Measurements from ENCODE around the gene MSI2. TPM values are rescaled to one million over a fixed set of nuclear protein-coding genes. Genes with fewer than 3 reads are reported as not detected.

MSI2 gene
- polyA plus RNA-seq, 1 donor from 2014 or later, result 3.8 TPM

DNA sequence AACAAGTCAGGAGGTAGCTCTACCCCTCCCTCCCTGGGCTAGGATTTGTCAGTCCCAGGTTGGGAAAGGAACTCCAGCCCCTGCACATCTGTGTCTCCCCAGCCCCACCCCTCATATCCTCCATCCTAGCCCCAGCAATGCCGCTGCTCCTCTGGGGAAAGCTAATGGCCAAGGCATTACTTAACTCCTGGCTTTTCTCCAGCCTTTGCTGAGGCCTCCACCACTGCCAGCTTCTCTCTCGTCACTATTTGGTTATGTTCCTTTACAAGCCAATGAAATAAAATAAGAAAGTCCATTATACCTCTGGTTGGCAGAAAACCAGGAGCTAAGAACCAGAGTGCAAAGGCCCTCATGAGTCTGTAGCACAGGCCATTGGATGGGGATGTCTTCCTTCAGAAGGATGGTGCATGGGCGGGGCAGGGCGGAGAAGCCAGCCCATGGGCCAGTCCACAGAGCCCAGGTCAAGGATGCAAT lies 317.8 kb downstream of the MSI2 start:
- Mint-ChIP-seq H3K9me3 (peaks cover 0 to 1% (median 0%) of the 10 kb centered on the region in 3 donors), H3K4me1 (peaks cover 6 to 21% (median 10%) of the 10 kb centered on the region in 3 donors), H3K27me3 (no peaks in the 10 kb centered on the region), H3K4me3 (no peak overlapping the region), H3K27ac (no peak overlapping the region), H3K36me3 (peaks cover 9% of the 10 kb centered on the region)

DNA sequence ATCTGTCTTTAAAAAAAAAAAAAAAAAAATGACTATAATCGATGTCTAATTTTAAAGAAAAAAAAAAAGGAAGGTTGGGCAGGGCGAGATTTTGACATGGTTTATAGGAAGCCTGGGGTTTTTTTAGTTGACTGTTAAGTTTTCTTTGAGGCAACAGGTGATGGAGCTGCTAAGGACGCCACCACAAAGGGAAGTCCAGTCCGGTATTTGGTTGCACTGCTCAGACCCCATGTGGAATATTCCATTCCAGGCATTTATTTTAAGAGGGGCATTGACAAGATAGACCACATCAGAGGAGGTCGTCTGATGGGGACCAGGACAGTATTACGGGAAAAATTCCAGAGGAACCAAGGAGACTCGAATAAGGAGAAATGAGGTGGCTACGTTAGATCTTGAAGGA lies 320.4 kb downstream of the MSI2 start:
- Mint-ChIP-seq H3K9me3 (peaks cover 0 to 1% (median 0%) of the 10 kb centered on the region in 3 donors), H3K4me1 (peaks cover 8 to 21% (median 10%) of the 10 kb centered on the region in 3 donors), H3K36me3 (peaks cover 3% of the 10 kb centered on the region), H3K27ac (no peak overlapping the region), H3K27me3 (no peaks in the 10 kb centered on the region), H3K4me3 (peak overlapping the region in 1 of 4 donors; percentile 73)

DNA sequence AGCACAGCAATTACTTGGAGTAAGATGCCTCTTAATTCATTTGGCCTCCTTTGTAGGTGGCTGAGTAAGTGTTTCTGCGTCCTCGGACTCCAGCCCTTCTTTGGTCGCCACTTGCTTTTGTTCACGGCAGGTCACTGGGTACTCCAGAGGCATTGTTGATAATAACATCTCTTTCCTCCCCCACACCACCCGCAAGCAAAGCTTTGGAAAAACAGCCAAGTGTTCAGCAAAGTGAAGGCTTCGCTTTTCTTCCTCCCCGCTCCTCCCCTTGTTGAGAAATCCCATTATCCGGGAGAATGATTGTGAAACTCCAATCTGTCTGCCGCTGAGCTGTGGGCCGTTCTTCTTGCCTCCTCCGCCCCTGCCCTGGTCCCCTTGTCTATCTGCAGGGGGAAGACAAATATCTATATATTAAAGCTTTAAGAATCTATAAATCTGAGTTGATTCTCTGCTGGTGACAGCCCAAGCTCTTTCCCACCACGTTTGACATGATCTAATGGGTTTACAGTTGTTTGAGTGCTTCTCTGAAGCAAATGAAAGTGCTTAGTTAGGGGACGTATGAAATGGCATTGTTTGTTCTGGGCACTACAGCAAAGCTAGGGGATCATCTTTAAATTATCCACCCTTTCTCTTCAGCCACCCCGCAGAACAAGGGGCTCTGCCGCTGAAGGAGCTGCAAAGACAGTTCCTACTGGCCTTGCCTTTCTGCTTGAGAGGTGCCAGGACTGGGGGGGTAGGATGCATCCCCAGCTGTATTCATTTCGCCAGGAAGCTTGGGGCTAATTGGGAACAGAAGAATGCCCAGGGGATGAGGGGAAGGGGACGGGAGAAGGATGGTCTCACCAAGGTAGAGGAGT lies 321.7 kb downstream of the MSI2 start:
- peak overlapping the region in 1 of 4 donors; percentile 46 for H3K4me3 Mint-ChIP-seq
- H3K27ac Mint-ChIP-seq, result peak overlapping the region in 2 of 3 donors; percentile 7 to 48
- H3K36me3 Mint-ChIP-seq, result peaks cover 3% of the 10 kb centered on the region
- H3K9me3 Mint-ChIP-seq, result peaks cover 0 to 1% (median 0%) of the 10 kb centered on the region in 3 donors
- H3K27me3 Mint-ChIP-seq, result no peaks in the 10 kb centered on the region
- peaks cover 9 to 21% (median 10%) of the 10 kb centered on the region in 3 donors for H3K4me1 Mint-ChIP-seq

DNA sequence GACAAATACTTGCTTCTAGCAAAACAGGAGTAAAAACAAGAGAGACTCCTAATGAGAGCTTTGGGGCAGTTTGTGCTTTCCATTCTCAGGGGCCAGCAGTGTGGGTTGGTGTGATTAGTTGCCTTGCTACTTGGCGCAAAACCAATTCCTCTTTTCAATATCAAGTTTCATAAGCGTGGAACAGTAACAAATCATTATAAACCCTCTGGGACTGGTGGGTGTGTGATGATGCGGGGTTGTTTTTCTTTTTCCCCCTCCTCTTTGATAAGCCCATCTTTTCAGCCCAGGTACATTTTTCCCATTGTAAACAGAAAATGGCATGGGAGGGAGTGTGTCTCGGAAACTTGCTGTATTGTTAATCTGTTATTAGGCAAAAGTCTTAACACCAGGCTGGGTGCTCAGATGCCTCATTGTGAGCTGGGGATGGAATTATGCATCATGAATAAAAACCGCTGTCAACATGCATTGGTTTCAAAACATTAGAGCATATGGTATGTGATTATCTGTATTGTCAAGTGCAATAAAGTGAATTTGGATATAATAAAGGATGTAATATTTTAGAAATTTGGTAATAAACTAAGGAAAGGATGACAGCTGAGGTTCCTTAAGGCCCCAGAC lies 322.4 kb downstream of the MSI2 start:
- Mint-ChIP-seq H3K9me3 (no peaks in the 10 kb centered on the region), H3K4me1 (peaks cover 9 to 21% (median 10%) of the 10 kb centered on the region in 3 donors), H3K4me3 (peak overlapping the region in 1 of 4 donors; percentile 46), H3K27me3 (no peaks in the 10 kb centered on the region), H3K36me3 (peaks cover under 1% of the 10 kb centered on the region), H3K27ac (peak overlapping the region in 2 of 3 donors; percentile 7 to 48)

DNA sequence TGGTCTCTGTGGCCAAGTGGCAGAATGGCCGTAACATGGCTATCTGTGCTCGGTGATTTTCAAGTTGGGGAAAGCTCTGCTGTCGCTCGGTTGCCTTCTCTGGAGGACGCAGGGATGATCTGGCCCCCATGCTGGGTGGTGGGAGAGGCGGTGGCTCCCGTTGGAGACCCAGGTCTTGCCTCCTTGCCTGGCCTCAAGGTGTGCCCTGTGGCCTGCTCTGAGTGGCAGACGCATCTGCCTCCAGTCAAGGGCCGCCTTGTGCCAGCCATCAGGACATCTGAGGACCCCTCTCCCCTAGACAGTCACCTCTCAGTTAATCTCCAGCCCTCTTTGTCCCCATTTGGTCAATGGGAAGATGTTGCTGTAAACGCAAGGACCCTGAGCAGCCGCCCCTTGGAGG lies 322.9 kb downstream of the MSI2 start:
- Mint-ChIP-seq H3K27me3 (no peaks in the 10 kb centered on the region), H3K36me3 (no peaks in the 10 kb centered on the region), H3K9me3 (no peaks in the 10 kb centered on the region), H3K4me1 (peaks cover 9 to 21% (median 10%) of the 10 kb centered on the region in 3 donors), H3K4me3 (peak overlapping the region in 1 of 4 donors; percentile 68), H3K27ac (no peak overlapping the region)

DNA sequence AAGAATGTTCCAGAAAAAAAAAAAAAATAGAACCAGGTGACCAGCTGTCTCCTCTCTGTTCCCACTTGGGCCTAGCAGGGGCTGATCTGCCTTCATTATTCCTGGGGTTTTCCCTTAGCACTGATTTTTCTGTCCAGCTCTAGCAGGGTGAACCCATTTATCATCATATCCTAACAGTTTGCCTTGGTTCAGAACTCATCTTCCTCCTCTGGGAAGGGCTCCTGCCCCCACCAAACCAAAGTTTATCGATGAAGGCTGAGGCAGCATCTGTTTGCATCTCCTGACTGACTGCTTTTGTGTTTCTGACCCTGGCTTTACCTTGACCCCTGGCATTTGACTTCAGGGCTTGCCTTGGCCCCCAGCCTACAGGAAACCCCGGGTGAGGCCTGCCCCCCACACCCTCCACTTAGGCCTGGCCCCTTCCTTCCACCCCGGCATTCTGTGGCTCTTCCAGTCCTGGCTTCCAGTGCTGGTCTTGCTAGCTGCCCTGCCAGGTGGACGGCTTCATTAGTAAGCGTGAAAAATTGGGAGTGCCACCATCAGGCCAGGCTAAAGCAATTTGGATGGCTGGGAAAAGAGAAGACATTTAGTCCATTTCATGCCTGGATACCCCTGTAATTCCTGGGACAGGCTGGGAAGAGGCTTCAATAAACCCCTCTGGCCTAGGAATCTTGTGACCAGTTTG lies 323.9 kb downstream of the MSI2 start:
- H3K4me3 Mint-ChIP-seq, result no peak overlapping the region
- H3K9me3 Mint-ChIP-seq, result no peaks in the 10 kb centered on the region
- no peaks in the 10 kb centered on the region for H3K27me3 Mint-ChIP-seq
- peaks cover 9 to 21% (median 10%) of the 10 kb centered on the region in 3 donors for H3K4me1 Mint-ChIP-seq
- H3K36me3 Mint-ChIP-seq, result no peaks in the 10 kb centered on the region
- no peak overlapping the region for H3K27ac Mint-ChIP-seq

DNA sequence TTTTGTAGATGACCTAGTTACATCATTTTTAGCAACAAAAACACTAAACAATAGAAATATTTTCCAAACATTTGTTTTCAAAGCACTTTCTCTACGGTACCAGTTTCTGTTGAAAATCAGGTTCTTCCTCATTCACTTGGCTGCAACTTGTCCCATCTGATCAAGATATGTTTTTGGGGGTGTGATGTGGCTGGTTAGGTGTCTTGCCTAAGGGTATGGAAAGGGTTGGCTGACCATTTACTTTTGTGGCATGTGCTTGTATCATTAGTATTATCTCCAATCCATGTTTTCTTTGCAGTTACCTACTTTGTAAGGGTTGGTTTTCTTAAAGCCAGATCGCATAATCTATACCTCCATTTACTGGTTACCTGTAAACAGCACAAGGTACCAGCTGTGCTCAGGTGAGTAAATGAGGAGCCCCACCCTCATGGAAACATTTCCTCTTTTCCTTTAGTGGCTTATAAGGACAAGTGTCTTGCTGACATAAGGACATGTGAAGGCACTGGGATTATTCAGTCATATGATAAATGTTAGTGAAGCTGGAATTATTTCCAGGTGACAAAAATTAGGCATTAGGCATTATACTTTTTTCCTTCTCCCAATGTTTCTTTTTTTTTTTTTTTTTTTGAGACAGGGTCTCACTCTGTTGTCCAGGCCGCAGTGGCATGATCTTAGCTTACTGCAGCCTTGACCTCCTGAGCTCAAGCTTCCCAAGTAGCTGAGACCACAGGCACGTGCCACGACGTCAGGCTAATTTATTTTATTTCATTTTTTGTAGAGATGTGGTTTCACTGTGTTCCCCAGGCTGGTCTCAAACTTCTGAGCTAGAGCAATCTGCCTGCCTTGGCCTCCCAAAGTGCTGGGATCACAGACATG lies 326.8 kb downstream of the MSI2 start:
- Mint-ChIP-seq H3K36me3 (peaks cover 5% of the 10 kb centered on the region), H3K4me3 (no peak overlapping the region), H3K27ac (no peak overlapping the region), H3K4me1 (peaks cover 7% of the 10 kb centered on the region in 3 donors), H3K9me3 (no peaks in the 10 kb centered on the region), H3K27me3 (no peaks in the 10 kb centered on the region)

DNA sequence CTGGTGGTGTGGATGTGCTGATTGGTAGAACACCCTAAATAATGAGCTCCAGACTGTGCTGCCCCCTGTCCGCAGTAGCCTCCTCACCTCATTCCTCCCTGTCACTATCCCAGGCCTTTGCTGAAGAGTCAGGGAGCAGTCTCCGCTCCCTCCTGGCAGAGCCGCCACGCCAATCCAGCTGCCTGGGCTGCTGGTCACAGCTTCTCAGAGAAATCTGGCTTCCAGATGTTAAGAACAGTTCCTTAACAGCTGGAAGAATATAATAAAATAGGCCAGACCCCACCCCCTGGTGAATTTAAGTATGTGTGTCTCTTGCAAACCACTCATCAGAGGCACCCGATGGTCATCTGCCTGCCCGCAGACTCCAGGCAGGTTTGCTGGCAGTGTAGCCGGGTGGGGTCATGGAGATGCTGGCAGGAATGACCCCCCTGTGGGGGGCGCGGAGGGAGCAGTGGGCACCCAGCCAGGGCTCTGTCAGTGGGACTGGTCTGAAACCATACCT lies 327.8 kb downstream of the MSI2 start:
- Mint-ChIP-seq H3K27me3 (no peaks in the 10 kb centered on the region), H3K4me3 (no peak overlapping the region), H3K4me1 (peaks cover 0 to 4% (median 0%) of the 10 kb centered on the region in 3 donors), H3K36me3 (peaks cover 5% of the 10 kb centered on the region), H3K9me3 (no peaks in the 10 kb centered on the region), H3K27ac (no peak overlapping the region)

DNA sequence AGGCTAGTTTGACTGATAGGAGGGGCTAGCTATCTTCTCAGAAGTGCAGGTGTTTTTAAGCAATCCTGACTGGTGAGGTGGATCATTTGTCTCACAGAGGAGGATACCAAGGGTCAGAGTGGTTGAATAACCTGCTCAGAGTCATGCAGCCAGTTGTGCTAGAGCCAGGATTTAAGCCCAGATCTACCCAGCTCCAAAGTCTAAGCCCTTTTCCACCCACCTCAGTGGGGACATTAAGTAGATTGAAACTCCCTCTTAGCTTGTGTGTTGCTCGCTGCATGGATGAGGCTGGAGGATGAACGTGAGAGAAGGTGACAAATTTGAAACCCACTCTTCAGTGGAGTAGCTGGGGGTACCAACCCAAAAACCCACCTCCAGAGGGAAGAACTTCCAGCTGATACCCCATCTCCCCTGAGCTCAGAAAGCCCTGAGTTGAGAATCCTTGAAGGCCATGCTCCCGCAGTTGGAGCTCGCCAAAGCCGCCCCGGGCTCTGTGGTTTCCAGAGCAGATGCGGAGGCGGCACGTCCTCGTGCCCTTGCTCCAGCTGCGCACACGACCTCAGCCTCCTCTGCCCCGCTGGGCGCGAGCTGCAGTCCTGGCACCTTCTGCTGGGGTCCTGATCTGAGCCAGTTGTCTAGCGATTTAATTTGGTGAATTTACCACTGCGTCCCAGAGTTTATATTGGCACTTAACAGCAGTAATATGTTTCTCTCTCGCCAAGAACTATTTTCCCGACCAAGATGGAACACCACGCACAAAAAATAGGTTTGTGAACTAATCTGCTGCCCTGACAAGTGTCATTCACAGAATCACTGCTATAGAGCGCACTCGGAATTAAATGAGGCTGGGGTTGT lies 329.2 kb downstream of the MSI2 start:
- Mint-ChIP-seq H3K36me3 (peaks cover 5% of the 10 kb centered on the region), H3K9me3 (no peaks in the 10 kb centered on the region)

DNA sequence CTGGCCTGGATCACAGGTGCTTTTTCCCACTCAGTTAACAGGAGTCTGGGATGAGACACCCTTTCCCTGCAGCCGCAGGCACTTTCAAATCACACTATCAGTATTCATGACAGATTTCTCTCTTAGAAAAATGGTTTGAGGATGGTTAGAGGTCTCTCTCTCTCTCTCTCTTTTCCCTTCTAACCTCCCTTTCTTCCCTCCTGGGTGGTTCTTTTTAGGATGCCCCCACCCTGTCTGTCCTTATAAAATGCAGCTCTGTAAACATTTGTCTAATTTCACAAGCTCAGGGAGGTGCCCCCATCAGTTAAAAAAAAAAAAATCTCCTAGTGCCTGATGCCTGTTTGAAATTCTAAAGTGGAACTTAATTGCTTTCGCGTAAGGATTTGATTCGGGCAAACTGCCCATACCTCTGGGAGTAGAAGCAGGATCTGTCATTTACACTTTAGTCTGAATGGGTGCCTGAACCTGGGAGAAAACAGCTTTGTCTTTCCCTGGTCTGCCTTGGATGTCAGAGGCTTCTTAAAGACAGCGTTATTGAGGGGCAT lies 329.9 kb downstream of the MSI2 start:
- H3K4me3 Mint-ChIP-seq, result peak overlapping the region in 1 of 4 donors; percentile 47
- H3K27ac Mint-ChIP-seq, result no peak overlapping the region

More for the DNA sequence above, 329.2 kb downstream of the MSI2 start:
- Mint-ChIP-seq H3K27ac (peak overlapping the region in 1 of 3 donors; percentile 64), H3K4me1 (peaks cover 0 to 5% (median 1%) of the 10 kb centered on the region in 3 donors), H3K4me3 (no peak overlapping the region), H3K27me3 (no peaks in the 10 kb centered on the region)

DNA sequence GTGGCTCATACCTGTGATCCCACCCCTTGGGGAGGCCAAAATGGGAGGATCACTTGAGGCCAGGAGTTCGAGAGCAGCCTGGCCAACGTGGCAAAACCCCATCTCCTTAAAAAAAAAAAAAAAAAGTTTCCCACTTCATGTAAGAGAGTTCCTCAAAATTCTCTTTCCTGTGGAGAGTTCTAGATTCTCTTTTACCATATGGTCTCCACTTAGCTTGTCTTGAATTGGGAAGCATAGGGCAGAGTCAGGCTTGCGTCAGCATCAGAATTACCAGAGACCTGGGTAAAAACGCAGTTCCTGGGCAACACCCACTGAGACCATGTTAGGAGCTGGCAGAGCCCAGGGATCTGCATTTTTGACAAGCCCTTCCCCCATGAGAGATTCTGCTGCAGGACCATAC lies 330.4 kb downstream of the MSI2 start:
- Mint-ChIP-seq H3K4me3 (no peak overlapping the region), H3K4me1 (peaks cover 0 to 3% (median 1%) of the 10 kb centered on the region in 3 donors), H3K36me3 (peaks cover 10% of the 10 kb centered on the region), H3K27me3 (no peaks in the 10 kb centered on the region), H3K9me3 (no peaks in the 10 kb centered on the region), H3K27ac (no peak overlapping the region)

More for the DNA sequence above, 329.9 kb downstream of the MSI2 start:
- Mint-ChIP-seq H3K27me3 (no peaks in the 10 kb centered on the region), H3K36me3 (peaks cover 7% of the 10 kb centered on the region), H3K9me3 (no peaks in the 10 kb centered on the region), H3K4me1 (peaks cover 0 to 5% (median 1%) of the 10 kb centered on the region in 3 donors)

DNA sequence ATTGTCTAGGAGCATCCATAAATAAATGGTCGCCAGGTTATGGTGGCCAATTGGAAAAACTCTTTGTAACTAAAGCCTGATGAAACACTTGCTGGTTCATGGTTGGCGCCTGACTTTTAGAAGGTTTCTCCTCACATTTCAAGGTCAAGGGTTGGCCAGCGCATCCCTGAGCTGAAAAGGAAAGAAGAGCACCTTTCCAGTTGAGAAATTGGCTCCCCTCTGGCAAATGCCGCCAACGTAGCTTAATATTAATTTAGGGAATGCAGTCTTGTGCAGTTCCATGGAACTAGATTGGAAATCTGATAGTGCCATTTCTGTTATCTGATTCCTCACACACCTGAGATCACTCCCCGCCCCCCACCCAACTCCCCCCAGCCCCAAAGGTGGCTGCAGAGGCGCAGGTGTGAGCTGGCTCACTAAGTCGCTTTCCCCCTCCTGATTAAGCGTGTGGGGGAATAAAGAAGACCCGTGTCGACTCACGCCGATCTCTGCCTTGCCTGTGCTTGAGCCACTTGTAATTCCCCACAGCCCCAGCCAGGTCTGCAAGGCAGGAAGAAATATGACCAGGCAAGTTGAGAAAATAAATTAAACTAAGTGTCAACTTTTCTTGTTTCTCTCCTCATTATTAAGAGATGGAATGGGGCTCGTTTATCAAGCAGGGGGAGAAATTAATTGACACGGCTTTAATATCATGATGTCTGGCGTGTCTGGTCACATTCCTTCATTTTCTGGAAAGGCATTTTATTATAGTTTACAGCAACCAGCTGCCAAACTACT lies 331.1 kb downstream of the MSI2 start:
- Mint-ChIP-seq H3K27ac (no peak overlapping the region), H3K4me3 (no peak overlapping the region), H3K36me3 (peaks cover 10% of the 10 kb centered on the region), H3K9me3 (no peaks in the 10 kb centered on the region), H3K4me1 (peaks cover 0 to 2% (median 1%) of the 10 kb centered on the region in 3 donors), H3K27me3 (no peaks in the 10 kb centered on the region)
